HG03025 (cell line): ENCODE results near the gene SLC33A1.
"Not testable (repeated sequence)": the region's sequence is repeated elsewhere in the genome, so short reads cannot be mapped to it uniquely, and the experiment has no call there.

Source experiments
- ATAC-seq: cut with Tn5 transposase; IDR thresholded peaks from one replicate; pipeline ENCODE4 v1.9.1; 2021; ENCODE audit warnings: mild to moderate bottlenecking, moderate library complexity; ENCODE audit not compliant: unreplicated experiment, low FRiP score

The SLC33A1 gene

DNA sequence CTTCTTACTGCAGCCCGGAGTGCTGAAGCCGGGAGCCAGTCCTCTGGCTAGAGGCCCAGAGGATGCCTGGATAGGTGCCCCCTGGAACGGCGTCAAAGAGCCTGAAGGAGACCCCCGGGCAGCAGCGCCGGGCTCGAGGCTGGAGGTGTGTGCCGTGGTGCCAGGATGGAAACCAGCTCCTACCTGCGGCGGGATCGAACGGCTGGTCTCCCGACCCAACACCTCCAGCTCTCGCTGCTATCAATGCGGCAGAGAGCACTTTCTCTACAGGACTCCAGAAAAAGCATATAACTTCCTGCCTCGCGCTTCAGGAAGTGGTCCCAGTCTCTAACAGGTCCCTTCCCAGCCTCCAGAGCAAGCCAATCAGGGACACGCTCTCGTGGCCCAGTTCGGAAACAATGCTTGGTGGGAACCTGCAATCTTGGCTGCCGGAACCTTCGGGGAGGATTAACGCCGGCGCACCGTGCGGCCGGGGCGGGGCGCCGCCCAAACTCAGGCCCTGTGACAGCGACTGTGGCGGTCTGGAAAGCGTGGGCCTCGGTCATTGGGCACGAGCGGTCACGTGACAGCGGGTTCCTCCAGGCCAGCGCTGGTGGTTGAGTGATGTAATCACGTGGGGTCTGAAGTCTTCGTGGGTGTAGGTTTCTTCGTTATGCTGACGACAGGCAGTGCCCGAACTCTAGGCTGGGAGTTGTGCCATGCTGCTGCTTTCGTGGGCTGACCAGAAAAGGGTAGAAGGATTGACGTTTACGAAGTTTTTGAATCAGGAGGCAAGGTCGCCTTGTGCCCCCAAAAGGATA, at the start of gene SLC33A1:
SLC33A1 (minus strand) TSS at position 287 of the 800 bp plus-strand sequence. CDS start 430 bp downstream, outside the sequence.
- ATAC-seq, result peak; percentile 96

DNA sequence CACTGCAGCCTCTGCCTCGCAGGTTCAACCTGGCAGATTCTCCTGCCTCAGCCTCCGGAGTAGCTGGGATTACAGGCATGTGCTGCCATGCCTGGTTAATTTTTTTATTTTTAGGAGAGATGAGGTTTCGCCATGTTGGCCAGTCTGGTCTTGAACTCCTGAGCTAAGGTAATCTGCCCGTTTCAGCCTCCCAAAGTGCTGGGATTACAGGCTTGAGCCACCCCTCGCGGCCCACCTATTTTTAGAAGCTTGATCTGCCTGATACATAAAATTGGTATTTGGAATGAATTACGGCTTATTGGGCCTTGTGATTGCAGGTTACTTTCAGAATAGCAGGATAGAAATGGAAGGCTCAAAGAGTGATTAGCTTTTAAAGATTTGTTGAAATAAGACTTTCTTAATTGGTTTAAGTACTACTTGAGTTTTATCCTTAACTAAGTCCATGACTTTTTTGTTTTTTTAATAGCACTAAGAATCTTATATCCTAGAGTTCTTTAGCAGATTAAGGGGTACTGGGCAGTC, 41.2 kb upstream of the SLC33A1 start:
- no peak for ATAC-seq

DNA sequence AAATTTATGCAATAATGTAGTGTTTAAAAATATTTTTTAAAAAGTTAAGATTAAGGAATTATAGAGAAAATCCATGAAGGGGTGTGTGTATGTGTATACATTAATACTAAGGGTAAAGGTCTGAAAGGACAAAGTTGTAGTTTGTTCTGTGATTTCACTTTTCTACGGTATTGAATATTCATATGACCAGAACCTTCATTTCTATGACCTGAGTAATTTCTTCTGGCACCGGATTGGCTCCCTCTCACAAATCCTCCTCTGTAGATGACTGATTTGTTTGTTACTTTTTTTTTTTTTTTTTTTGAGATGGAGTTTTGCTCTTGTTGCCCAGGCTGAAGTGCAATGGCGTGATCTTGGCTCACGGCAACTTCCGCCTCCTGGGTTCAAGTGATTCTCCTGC, 37.1 kb upstream of the SLC33A1 start:
- ATAC-seq, result no peak

DNA sequence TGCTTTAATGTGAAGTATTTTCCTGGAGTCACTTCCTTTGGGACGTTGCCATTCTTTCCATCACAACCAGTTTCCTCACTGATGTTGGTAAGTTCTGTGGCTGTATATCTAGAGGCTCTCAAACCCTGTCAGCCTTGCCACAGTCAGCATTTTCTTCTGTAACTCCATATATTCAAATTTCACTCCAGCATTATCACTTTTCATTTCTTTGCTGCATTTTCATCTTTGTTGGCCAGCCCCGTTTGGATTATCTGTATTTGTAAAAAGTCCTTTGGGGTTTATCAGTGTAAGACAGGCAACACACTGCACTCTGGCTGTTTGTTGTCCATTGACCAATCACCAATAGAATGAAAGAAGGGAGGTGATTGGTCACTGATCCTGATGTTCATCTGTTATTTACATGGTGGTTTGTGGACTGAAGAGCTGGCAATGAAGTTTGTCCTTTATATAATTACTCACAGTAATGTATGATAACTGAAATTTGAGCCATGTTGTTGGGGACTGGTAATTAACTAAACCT, 36.5 kb upstream of the SLC33A1 start:
- ATAC-seq, result no peak

DNA sequence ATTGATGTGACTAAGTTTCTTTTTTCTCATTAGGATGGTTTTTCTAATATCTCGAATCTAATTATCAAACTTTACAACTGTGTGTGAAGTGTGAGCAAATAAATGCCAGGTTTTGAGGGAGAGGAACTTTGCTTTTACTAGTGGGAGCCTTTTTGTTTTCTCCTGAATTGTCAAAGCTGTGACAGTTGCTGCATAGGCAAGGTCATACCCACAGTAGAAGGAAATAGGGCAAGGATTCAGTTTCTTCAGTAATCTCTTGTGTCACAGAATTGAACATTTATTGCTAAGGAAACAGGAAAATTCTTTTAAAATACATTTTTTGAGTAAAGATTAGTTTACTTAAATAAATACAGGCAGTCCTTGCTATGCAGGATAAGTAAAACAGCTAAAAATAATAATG, 35.7 kb upstream of the SLC33A1 start:
- ATAC-seq, result no peak

DNA sequence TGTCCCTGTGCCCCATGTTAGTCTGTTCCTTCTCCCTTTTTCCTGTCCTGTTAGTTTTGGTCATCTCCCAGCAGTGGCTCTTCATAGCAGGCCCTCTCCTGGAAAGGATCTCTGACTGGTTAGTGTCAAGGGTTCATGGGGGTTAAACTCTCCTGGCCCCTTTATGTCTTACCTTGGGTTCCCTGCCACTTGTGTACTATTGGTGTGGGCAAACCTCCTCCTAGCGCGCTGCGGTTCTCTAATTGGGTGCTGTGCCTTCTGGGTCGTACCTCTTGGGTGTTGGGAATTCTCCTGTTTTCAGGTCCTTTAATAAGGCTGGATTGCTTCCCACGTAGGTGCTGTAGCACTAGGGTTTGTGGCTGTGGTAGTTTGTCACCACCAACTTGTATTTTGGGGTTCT, 35.0 kb upstream of the SLC33A1 start:
- ATAC-seq, result no peak

DNA sequence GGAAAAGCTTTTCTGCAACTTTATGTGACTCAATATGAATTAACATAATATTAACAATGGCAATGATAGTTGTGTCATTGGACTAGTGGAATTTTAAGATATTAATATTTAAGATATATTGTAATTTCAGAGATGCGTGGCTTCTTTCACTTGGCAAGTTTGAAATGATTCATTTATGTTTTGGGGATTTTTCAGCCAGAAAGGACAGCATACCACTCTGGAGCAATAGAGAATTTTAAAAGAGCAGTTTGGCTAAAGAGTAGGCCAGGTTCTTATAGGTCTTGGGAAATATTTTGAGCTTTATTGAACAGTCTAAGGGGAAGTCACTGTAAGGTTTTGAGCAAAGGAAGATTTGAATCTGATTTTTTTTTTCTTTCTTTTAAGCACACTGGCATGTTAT, 32.7 kb upstream of the SLC33A1 start:
- ATAC-seq, result no peak

DNA sequence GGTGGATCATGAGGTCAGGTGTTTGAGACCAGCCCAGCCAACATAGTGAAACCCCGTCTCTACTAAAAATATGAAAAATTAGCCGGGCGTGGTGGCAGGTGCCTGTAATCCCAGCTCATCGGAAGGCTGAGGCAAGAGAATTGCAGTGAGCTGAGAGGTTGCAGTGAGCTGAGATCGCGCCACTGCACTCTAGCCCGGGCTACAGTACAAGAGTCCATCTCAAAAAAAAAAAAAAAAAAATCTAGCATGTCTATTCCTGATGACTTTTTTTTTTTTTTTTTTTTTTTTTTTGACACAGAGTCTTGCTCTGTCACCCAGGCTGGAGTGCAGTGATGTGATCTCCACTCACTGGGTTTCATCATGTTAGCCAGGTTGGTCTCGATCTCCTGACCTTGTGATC, 32.1 kb upstream of the SLC33A1 start:
- ATAC-seq, result not testable (repeated sequence)

DNA sequence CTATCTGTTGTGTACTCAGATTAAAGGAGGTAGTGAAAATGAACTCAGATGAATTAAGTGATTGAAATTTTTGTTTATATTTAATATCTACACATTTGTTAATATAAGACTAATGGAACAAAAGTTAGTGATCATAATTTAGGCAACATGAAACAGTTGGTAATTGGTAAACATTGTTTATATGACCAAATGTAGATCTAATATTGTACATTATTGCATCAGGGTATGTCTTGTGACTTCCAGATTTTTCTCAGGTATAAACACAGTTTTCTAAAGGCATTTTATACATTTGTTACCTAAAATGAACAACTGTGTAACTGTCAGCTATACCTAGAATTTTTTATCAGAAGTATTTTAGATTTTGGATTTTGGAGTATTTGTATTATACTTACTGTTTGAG, 31.1 kb upstream of the SLC33A1 start:
- no peak for ATAC-seq

DNA sequence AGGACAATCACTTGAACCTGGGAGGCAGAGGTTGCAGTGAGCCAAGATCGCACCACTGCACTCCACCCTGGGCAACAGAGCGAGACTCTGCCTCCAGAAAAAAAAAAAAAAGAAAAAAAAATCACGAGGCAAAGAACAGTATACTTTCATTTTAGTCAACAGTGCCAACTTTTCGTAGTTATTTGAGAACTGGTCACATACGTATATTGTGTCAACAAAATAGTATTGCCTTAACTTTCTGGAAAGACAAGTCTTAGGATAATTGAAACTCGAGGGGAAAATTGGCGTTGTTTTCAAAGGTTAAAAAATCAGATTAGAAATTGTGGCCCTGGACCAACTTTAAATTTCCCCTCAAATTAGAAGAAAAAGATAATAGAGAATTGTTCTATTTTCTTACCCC, 30.1 kb upstream of the SLC33A1 start:
- no peak for ATAC-seq

DNA sequence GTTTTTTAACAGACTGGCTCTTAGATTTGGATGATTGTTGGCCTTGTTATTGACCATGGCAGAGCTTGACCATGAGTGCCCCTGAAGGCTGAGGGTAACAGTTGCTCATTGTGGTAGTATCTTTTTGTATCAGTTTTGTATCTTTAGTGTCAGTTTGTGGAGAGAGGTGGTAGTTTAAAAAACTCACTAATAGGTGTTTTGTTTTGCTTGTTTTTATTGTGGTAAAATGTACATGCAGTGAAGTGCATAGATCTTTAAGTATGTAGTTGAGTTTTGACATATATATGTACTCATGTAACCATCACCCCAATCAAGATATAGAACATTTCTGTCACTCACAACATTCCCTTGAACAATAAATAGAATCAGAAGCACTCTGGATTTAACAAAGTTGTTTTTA, 26.1 kb upstream of the SLC33A1 start:
- ATAC-seq, result no peak

DNA sequence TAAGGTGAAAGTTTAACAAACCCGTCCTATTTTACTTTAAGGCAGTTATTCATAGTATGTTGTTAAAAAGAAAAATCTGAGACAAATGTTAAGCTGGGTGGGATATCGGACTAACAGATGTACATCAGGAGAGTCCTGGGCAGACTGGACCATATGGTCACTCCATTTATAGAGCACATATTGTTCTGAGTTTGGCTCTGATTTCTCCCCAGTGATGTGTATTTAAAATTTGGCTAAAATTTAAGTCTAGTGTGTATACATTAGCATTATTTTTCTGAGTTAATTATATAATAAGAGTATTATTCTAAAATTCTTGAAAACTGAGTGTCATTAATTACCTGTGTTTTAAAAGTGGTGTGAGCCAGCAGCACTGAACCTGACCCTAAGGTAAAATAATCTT, 22.3 kb upstream of the SLC33A1 start:
- no peak for ATAC-seq

DNA sequence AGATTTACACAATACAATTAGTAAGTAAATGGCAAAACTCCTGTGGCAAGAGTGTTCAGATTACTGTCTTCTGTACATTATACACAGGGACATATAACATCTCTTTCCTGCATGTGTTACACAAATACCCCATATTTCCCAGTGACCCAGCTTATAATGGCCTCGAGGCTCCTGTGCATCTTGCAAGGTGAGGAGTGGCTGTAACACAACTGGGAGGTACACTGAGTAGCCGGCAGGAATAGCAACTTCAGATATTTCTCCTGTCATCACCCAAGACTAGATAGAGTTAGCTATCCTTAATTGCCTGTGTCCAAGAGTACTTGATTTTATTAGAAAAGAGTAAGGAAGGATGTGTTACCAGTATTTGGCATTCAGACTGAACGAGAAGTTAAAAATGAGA, 21.8 kb upstream of the SLC33A1 start:
- ATAC-seq, result no peak

DNA sequence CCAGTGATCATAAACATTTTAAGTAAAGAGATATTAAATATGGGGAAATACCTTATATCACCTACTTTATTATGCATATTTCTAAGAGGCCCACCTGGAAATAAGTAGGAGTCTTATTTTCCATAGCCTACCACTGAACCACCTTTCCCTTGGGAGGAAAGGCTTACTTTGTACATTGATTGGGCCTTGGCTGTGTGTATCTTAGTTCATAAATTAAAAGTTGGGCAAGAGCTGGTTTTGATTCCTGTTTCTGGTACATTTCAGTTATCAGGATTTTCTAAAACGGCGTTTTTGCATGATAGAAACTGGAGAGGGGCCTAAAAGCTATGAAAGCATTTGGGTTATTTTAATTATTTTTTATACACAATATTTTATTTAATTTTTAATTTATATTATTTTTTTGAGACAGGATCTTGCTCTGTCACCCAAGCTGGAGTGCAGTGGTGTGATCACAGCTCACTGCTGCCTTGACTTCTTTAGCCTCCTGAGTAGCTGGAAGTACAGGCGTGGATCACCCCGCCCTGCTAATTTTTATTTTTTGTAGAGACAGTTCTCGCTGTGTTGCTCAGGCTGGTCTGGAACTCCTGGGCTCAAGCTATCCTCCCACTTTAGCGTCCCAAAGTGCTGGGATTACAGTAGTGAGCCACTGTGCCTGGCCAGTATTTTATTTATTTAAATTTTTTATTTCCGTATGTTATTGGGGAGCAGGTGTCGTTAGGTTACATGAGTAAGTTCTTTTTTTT, 18.8 kb upstream of the SLC33A1 start:
- no peak for ATAC-seq

DNA sequence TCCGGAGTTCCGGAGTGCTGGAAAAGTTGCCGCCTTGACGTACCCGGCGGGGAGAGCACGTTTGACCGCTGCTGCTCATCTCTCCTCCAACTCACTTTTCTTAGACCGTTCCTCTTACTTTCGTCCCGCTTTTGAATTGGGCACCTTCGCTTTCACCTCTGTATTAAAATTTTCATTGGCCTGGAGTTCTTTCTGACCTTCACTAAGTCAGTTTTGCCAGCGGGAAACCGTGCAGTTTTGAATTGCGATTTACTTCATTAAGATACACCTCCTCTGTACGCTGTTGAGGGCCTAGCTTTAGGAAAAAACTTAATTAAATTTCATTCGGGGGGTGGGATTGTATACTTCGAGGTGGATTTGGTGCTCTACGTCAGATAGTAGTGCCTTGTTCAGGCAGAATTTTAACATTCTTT, 17.5 kb upstream of the SLC33A1 start:
- ATAC-seq, result peak; percentile 8

DNA sequence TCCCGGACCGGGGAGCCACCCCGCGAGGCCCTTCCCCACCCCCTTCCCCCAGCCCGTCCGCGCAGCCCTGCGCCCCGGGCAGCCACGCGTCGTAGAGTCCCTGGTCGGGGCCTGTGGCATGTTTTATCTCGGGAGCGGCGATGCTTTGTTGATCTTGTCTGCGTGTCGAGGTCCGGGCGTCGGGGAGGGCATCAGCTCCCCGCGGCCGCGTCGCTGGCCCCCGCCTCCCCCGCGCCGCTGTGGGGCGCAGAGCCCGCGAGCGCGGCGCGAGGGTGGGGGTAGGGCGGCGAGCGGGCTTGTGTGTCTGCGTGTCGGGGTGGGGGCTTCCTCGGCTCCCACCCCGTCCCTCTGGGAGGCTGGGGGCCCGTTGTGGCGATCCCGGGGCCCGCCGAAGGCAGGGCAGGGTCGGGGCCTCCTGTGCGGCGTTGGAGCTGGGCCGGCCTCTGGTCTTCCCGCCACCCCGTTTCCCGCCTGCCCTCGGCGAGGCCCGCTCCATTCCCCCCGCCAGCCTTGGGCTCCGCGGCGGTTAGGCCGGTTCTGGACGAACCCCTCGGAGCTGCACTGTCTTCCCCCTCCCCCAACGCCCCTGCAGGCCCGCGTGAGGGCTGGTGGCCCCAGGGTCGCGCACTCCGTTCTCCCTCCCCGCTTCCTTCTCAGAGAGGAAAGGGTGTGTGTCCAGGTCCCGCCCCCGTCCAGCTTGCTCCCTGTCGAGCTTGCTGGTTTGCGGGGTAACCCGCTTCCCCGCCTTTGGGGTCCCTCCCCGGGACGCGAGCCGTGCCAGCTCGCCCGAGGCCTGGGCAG, 16.9 kb upstream of the SLC33A1 start:
- peak; percentile 33 for ATAC-seq

DNA sequence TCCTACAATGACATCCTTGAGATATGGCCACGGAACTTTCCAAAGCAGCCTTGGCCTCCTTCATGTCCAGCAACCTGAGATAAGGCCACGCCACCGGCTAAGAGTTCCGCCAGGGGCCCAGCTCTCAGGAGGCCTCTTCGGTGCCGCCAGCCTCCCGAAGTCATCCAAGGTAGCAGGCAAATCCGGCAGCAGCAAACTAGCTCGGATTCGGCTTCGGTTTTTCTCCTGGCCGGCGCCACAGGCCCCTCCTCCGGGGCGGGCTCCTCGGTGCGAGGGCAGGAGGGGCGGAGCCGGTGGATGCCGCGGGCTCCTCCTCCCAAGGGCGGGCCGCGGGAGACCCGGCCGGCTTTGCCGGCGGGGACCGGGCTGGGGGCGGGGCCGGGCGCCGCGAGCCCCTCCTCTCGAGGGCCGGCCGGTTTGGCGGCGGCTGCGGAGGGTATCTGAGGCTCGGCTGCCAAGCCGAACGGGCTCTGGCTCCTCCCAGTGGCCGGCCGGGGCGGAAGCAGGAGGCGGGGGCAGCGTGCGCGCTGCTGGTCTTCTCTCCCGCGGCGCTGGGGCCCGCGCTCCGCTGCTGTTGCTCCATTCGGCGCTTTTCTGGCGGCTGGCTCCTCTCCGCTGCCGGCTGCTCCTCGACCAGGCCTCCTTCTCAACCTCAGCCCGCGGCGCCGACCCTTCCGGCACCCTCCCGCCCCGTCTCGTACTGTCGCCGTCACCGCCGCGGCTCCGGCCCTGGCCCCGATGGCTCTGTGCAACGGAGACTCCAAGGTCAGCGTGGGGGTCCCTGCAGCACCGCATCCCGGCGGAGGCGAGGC, 16.1 kb upstream of the SLC33A1 start, which contains the start of gene GMPS:
GMPS (plus strand) TSS at position 518 of the 812 bp plus-strand sequence; CDS start at position 739, 221 bp downstream.
- peak; percentile 88 for ATAC-seq

DNA sequence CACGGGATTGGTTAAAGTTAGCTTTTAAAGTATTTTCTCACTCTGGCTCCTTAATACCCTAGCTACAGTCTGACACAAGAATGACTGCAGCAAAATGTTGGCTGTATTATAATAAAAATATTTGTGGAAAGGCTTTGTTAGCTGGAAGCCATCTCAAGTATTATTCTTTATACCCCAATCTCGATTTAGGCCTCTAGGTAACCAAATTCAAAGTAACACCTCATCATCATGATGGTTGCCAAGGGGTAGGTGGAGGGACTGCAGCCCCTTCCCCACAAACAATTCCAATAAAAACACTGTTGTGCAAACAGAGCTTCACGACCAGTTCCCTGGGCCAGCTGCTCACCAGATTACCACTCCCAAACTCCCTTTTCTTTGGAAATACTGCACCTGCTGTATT, 15.5 kb upstream of the SLC33A1 start:
- ATAC-seq, result no peak

DNA sequence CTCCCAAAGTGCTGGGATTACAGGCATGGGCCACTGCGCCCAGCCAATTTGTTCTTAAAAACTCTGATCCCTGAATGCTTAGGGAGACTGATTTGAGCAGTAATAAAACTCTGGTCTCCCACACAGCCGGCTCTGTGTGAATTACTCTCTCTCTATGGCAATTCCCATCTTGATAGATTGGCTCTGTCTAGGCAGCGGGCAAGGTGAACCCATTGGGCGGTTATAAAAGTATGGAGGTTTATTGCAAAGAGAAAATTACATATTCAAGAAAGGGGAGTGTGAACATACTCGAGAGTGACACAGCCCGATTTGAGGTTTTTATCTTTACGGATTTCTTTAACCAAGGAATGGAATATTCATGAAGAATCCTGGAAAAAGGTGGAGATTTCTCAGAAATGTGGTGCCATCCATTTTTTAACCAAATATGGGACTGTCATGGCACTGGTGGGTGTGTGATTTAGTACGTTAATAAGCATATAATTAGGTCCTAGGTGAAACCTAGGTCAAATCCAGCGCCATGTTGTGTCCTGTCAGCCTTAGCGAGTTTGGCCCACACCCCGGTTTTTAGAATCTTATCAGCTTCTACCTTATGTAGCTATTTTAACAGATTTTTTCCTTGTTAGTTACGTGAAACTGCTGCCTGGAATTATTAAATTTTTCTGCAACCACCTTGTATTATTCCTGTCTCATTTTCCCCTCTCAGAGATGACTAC, 9.0 kb upstream of the SLC33A1 start:
- ATAC-seq, result no peak
